HG02642 (cell line): Measurements from ENCODE around the gene GNB3.

Experiments
- ATAC-seq: cut with Tn5 transposase; IDR thresholded peaks from one replicate; pipeline ENCODE4 v1.9.1; 2021; ENCODE audit warnings: mild to moderate bottlenecking; ENCODE audit not compliant: unreplicated experiment, poor library complexity

GNB3 gene

GRCh38 chr12:6834873-6835272 is 5.9 kb upstream of the GNB3 start:
- ATAC-seq: no peak

GRCh38 chr12:6836851-6837250 is 3.9 kb upstream of the GNB3 start:
- ATAC-seq: no peak

GRCh38 chr12:6837370-6838060 is 3.2 kb upstream of the GNB3 start:
- ATAC-seq: no peak

- ATAC-seq: no peak
Observed at GRCh38 chr12:6838854-6839253, 1.9 kb upstream of the GNB3 start.

GRCh38 chr12:6839482-6840201 is 1.1 kb upstream of the GNB3 start:
- ATAC-seq: peak; percentile 87

- no peak for ATAC-seq
Observed at GRCh38 chr12:6840330-6840729, 395 bp upstream of the GNB3 start.

GRCh38 chr12:6842075-6842474 is 1.4 kb downstream of the GNB3 start:
- ATAC-seq: no peak

- no peak for ATAC-seq
Observed at GRCh38 chr12:6843118-6843902, 2.6 kb downstream of the GNB3 start.

- no peak for ATAC-seq
Observed at GRCh38 chr12:6845395-6845794, 4.7 kb downstream of the GNB3 start.

GRCh38 chr12:6846316-6846869 is 5.7 kb downstream of the GNB3 start:
- ATAC-seq: no peak

GRCh38 chr12:6847676-6848075 is 7.0 kb downstream of the GNB3 start:
- no peak for ATAC-seq

- no peak for ATAC-seq
Observed at GRCh38 chr12:6849427-6849826, 8.7 kb downstream of the GNB3 start.

- ATAC-seq: no peak
Observed at GRCh38 chr12:6849976-6850560, 9.3 kb downstream of the GNB3 start.

GRCh38 chr12:6850796-6851152 is 10.0 kb downstream of the GNB3 start:
- ATAC-seq: no peak

- ATAC-seq: peak; percentile 56
Observed at GRCh38 chr12:6851153-6851920, 10.6 kb downstream of the GNB3 start, which contains the start of gene CDCA3. Gene CDCA3, minus strand, starts transcription at chr12:6851286. Its CDS starts 334 bp downstream, at chr12:6850952.

GRCh38 chr12:6851921-6852650 is 11.4 kb downstream of the GNB3 start, which contains the start of gene USP5:
Gene USP5, plus strand, starts transcription at chr12:6852150. Its CDS starts 30 bp downstream, at chr12:6852180.
- peak; percentile 72 for ATAC-seq

- ATAC-seq: no peak
Observed at GRCh38 chr12:6852651-6853354, 12.1 kb downstream of the GNB3 start.

GRCh38 chr12:6853626-6854025 is 12.9 kb downstream of the GNB3 start:
- ATAC-seq: no peak
